K562 (cell line): ENCODE results near the gene CNTN5. TPM values are rescaled to one million over a fixed set of nuclear protein-coding genes. Genes with fewer than 3 reads are reported as not detected.

Source experiments
- ATF6 ChIP-seq: sonication (generic); formaldehyde crosslinking; IDR thresholded peaks from 2 replicates; pipeline ENCODE4 v1.4.0; 2020; ENCODE audit warnings: mild to moderate bottlenecking, missing genetic modification reagents
- CCNT2 ChIP-seq: IDR thresholded peaks from 2 replicates; pipeline ENCODE4 v1.6.1; 2011; ENCODE audit warnings: borderline replicate concordance, low read depth, mild to moderate bottlenecking, moderate library complexity, mixed read lengths, low read length; ENCODE audit not compliant: insufficient read length; ENCODE audit errors: extremely low read depth
- EHMT2 ChIP-seq: fragments of 450-650 bp; IDR thresholded peaks from 2 replicates; pipeline ENCODE4 v1.6.1; 2018; ENCODE audit warnings: antibody characterized with exemption
- JUND ChIP-seq, 2 experiments: IDR thresholded peaks; 2 replicates in 1 of 2; 3 replicates in 1 of 2; pipeline ENCODE4 v1.6.1; 2011; ENCODE audit warnings: borderline replicate concordance in 2 of 2, low read depth in 2 of 2, low read length in 2 of 2, improper control_type of control experiment in 1 of 2, missing biosample characterization in 1 of 2, missing genetic modification characterization in 1 of 2, missing genetic modification reagents in 1 of 2
- NR4A1 ChIP-seq, 2 experiments: fragments of 250-450 bp in 1 of 2; fragments of 450-650 bp in 1 of 2; sonication (Bioruptor Pico) in 1 of 2; IDR thresholded peaks; 2 replicates each; pipeline versions ENCODE4 v1.4.0 to v1.6.1; 2016 to 2020; ENCODE audit warnings: mild to moderate bottlenecking in 2 of 2, missing compliant biosample characterization in 1 of 2, missing genetic modification characterization in 1 of 2, moderate library complexity in 1 of 2
- PTBP1 ChIP-seq: fragments of 200-400 bp; formaldehyde crosslinking; IDR thresholded peaks from 2 replicates; pipeline ENCODE4 v1.6.1; 2017; ENCODE audit warnings: low read depth, low read length
- SPI1 ChIP-seq: IDR thresholded peaks from 2 replicates; pipeline ENCODE4 v1.6.1; 2011; ENCODE audit warnings: low read depth, low read length, control low read depth, borderline replicate concordance
- ZNF277 ChIP-seq: fragments of 250-450 bp; sonication (Bioruptor Pico); IDR thresholded peaks from 2 replicates; pipeline ENCODE4 v1.8.0; 2022; ENCODE audit warnings: inconsistent platforms, mild to moderate bottlenecking, moderate library complexity, borderline replicate concordance
- ZNF507 ChIP-seq: conservative IDR thresholded peaks from 2 replicates; pipeline ENCODE4 v1.6.1; 2017; ENCODE audit warnings: missing genetic modification characterization, missing compliant biosample characterization
- ZNF639 ChIP-seq, 2 experiments: fragments of 200-800 bp in 1 of 2; sonication (Bioruptor generic) in 1 of 2; sonication (generic) in 1 of 2; formaldehyde crosslinking in 1 of 2; IDR thresholded peaks in 1 of 2; conservative IDR thresholded peaks in 1 of 2; 2 replicates each; pipeline versions ENCODE4 v1.5.0 to v1.6.1; 2016 to 2020; ENCODE audit warnings: missing compliant biosample characterization in 1 of 2, missing genetic modification characterization in 1 of 2, missing genetic modification reagents in 1 of 2
- ZNF780A ChIP-seq: fragments of 250-450 bp; sonication (Bioruptor Pico); IDR thresholded peaks from 2 replicates; pipeline ENCODE4 v1.5.0; 2021; ENCODE audit warnings: mild to moderate bottlenecking
- polyA plus RNA-seq, 8 experiments: library from polyadenylated mRNA; depleted of rRNA in 4 of 8; stranded (reverse) in 5 of 8; unstranded in 3 of 8; fragments of >200 nt; fragmentation: Nextera tagmentation in 2 of 8; fragmentation: Illumina TruSeq in 1 of 8; extraction: Ambion mirVana in 2 of 8; extraction: Trizol in 1 of 8; gene quantifications; 2 replicates each; pipeline versions ENCODE4 v1.2.1 to v1.2.3, GENCODE V29; 2011 to 2014; ENCODE audit warnings: inconsistent platforms in 1 of 8, missing spikeins in 1 of 8
- total RNA-seq, 7 experiments: library from RNA; depleted of rRNA in 6 of 7; stranded (reverse); fragments of >200 nt in 6 of 7; fragmentation: Illumina TruSeq in 2 of 7; extraction: Trizol in 2 of 7; gene quantifications; 2 replicates each; pipeline versions ENCODE4 v1.2.1 to v1.2.3, GENCODE V29; 2011 to 2021; ENCODE audit warnings: low replicate concordance in 1 of 7

CNTN5 gene
- total and polyA plus RNA-seq, 9 of the 15 experiments (the other 6 are each of a cell fraction or from before 2014, with no cell fraction given) = 0.03 TPM; not detected in 8

- TF ChIP-seq ZNF639 (CRISPR knock-in tag; conservative IDR thresholded peaks at IDR 0.05 in 1 of 2, IDR thresholded peaks at IDR 0.05 in 1 of 2) (no peak), PTBP1 (no peak), ZNF277 (no peak), CCNT2 (no peak), SPI1 (no peak), EHMT2 (no peak), ZNF507 (tag) (no peak), ZNF780A (no peak), ATF6 (no peak), JUND (IDR thresholded peaks at IDR 0.05; ENCODE audit: borderline replicate concordance, low read depth, low read length) (no peak), JUND (tag; IDR thresholded peaks at IDR 0.05; ENCODE audit: borderline replicate concordance, low read depth, low read length) (no peak), NR4A1 (CRISPR knock-in tag; IDR thresholded peaks at IDR 0.05) (no peak), NR4A1 (tag; IDR thresholded peaks at IDR 0.05) (no peak)
These were observed 41.5 kb upstream of the CNTN5 start (continued) for GRCh38 chr11:98979205-98979604.
